ENCODE measurements around the gene MISP. TPM values are rescaled to one million over a fixed set of nuclear protein-coding genes. Genes with fewer than 3 reads are reported as not detected.

Gene MISP
- polyA plus RNA-seq, 1 of the 3 experiments (the other 2 are of a cell fraction): 0.08 TPM

DNA sequence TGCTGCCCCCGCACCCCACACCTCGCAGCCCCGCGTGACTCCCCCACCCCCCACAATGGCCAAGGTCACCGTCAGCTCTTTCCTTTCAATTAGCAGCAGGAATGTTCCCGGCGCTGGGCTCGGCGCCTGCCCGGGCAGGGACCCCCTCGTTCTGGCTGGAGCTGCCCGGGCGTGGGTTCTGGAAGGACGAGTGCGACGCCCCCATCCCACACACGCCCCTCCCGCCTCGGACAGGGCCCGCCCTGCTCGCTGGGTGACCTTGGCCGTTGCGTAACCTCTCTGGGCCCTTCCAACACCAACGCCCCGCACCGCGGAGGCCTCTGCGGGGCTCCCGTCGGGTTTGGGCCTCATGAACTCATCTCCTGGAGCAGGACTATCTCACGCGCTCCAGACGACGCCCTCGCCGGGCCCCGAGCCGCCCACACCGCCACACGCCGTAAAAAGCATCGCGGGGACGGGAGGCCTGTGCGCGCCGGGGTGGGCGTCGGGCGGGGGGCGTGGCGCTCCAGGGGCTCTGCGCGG is 31.9 kb upstream of the MISP start:
- CTCF ChIA-PET: interaction anchor here (0.9 kb wide), 1 partner anchor 12 kb away, joined by 3 read pairs; no protein-coding TSS in a partner anchor
- no peak overlapping the region for H3K27ac ChIP-seq (ENCODE audit: low read depth in 2 of 2, low read length in 1 of 2)
- DNase-seq: peak; percentile 52
- H2AFZ ChIP-seq (ENCODE audit: low read depth): no peak overlapping the region
- WGBS (ENCODE audit: low lambda C conversion rate): 90% methylated on average over 29 of the region's 54 CpGs
- H3K9me3 ChIP-seq: no peaks in the 10 kb centered on the region
- H3K4me3 ChIP-seq (ENCODE audit: low read depth in 2 of 2, low read length in 1 of 2): no peak overlapping the region
- POLR2A ChIA-PET: interaction anchor here (1.0 kb wide), 1 partner anchor 11 kb away, joined by 3 read pairs; the partner anchor contains the start of gene PALM
- no peaks in the 10 kb centered on the region for H4K20me1 ChIP-seq (ENCODE audit: insufficient read depth)
- no peaks in the 10 kb centered on the region for H3F3A ChIP-seq (replicated peaks; ENCODE audit: insufficient read depth)
- TF ChIP-seq, protein P1, sequence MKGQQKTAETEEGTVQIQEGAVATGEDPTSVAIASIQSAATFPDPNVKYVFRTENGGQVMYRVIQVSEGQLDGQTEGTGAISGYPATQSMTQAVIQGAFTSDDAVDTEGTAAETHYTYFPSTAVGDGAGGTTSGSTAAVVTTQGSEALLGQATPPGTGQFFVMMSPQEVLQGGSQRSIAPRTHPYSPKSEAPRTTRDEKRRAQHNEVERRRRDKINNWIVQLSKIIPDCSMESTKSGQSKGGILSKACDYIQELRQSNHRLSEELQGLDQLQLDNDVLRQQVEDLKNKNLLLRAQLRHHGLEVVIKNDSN (IDR thresholded peaks at IDR 0.05; ENCODE audit: borderline replicate concordance, low read depth): no peak
- TF ChIP-seq FOXM1 (IDR thresholded peaks at IDR 0.05; ENCODE audit: low read depth) (no peak), RFX5 (IDR thresholded peaks at IDR 0.05; ENCODE audit: low read length) (no peak), JUND (IDR thresholded peaks at IDR 0.05) (no peak), NFIC (IDR thresholded peaks at IDR 0.05; ENCODE audit: borderline replicate concordance) (no peak), NRF1 (IDR thresholded peaks at IDR 0.05; ENCODE audit: low read depth, low read length) (no peak)
- TF ChIP-seq, protein P2, sequence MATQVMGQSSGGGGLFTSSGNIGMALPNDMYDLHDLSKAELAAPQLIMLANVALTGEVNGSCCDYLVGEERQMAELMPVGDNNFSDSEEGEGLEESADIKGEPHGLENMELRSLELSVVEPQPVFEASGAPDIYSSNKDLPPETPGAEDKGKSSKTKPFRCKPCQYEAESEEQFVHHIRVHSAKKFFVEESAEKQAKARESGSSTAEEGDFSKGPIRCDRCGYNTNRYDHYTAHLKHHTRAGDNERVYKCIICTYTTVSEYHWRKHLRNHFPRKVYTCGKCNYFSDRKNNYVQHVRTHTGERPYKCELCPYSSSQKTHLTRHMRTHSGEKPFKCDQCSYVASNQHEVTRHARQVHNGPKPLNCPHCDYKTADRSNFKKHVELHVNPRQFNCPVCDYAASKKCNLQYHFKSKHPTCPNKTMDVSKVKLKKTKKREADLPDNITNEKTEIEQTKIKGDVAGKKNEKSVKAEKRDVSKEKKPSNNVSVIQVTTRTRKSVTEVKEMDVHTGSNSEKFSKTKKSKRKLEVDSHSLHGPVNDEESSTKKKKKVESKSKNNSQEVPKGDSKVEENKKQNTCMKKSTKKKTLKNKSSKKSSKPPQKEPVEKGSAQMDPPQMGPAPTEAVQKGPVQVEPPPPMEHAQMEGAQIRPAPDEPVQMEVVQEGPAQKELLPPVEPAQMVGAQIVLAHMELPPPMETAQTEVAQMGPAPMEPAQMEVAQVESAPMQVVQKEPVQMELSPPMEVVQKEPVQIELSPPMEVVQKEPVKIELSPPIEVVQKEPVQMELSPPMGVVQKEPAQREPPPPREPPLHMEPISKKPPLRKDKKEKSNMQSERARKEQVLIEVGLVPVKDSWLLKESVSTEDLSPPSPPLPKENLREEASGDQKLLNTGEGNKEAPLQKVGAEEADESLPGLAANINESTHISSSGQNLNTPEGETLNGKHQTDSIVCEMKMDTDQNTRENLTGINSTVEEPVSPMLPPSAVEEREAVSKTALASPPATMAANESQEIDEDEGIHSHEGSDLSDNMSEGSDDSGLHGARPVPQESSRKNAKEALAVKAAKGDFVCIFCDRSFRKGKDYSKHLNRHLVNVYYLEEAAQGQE (IDR thresholded peaks at IDR 0.05; ENCODE audit: low read depth, low read length): no peak
- H3K9ac ChIP-seq: no peak overlapping the region
- no peak overlapping the region for H3K4me2 ChIP-seq
- no peaks in the 10 kb centered on the region for H3K27me3 ChIP-seq (ENCODE audit: insufficient read depth)
- peaks cover 3% of the 10 kb centered on the region; the same call in 1 of the 2 replicates for H3K79me2 ChIP-seq (ENCODE audit: insufficient read depth)
- no peaks in the 10 kb centered on the region; a peak in 1 of 4 replicates for H3K4me1 ChIP-seq (ENCODE audit: control insufficient read depth in 1 of 2, insufficient read depth in 2 of 2, low read depth in 1 of 2, low read length in 1 of 2)
- H3K36me3 ChIP-seq (replicated peaks in 1 of 2; ENCODE audit: control insufficient read depth in 1 of 2, insufficient read depth in 2 of 2, low read length in 1 of 2): no peaks in the 10 kb centered on the region
- H3K9me2 ChIP-seq: no peaks in the 10 kb centered on the region

DNA sequence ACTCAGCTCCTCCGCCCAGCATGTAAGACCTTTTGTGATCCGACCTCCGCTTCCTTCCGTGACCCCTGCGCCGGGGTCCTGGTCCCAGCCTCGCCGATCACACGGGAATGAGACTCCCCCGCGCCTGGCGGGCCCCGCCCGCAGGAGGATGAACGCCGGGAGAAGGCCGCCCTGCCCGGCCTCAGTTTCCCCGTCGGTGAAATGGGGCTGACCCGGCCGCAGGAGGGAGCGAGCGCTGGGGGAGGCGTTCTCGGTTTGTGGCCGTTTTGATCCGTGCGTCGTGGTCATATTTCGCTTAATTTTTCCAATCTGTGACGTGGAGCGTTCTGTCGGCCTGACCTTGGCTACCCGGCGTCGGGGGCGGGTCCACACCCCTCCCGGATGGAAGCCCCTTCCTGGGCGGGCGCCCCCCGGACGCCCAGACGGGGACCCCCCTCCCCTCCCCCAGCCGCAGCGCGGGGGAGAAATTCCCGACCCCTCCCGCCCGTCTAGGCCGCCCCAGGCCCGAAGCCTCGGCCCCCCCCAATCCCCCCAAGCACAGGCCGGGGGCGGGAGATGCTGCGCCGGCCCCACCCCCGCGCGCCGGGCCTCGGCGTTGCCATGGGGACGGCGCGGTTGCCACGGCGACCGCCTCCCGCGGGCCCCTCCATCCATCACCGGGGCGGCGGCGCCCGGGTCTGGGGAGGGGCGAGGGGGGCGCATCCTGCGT is 31.1 kb upstream of the MISP start:
- no peaks in the 10 kb centered on the region for H3K27me3 ChIP-seq (ENCODE audit: insufficient read depth)
- POLR2A ChIA-PET: no interaction called here
- H4K20me1 ChIP-seq (ENCODE audit: insufficient read depth): no peaks in the 10 kb centered on the region
- CTCF ChIA-PET: interaction anchor here (0.9 kb wide), 1 partner anchor 11 kb away, joined by 3 read pairs; no protein-coding TSS in a partner anchor
- H3K36me3 ChIP-seq (replicated peaks in 1 of 2; ENCODE audit: control insufficient read depth in 1 of 2, insufficient read depth in 2 of 2, low read length in 1 of 2): no peaks in the 10 kb centered on the region
- TF ChIP-seq MXI1 (IDR thresholded peaks at IDR 0.05; ENCODE audit: low read depth, low read length) (0 out of 2 replicates have a peak, but pooled peaks have one; percentile 26), RAD21 (IDR thresholded peaks at IDR 0.05; ENCODE audit: low read length) (no peak)
- peak overlapping the region in 1 of 2 experiments; percentile 35; a peak in 2 of 4 replicates for H3K27ac ChIP-seq (ENCODE audit: low read depth in 2 of 2, low read length in 1 of 2)
- peak; percentile 97 for DNase-seq
- H3K9me2 ChIP-seq: no peaks in the 10 kb centered on the region
- H3K4me1 ChIP-seq (ENCODE audit: control insufficient read depth in 1 of 2, insufficient read depth in 2 of 2, low read depth in 1 of 2, low read length in 1 of 2): no peaks in the 10 kb centered on the region; a peak in 1 of 4 replicates
- no peaks in the 10 kb centered on the region for H3K9me3 ChIP-seq
- H3K4me3 ChIP-seq (ENCODE audit: low read depth in 2 of 2, low read length in 1 of 2): no peak overlapping the region
- H3K79me2 ChIP-seq (ENCODE audit: insufficient read depth): 0 out of 2 replicates have a peak, but pooled peaks cover under 1% of the 10 kb centered on the region
- WGBS (ENCODE audit: low lambda C conversion rate): 51% methylated on average over 44 of the region's 79 CpGs
- H3F3A ChIP-seq (replicated peaks; ENCODE audit: insufficient read depth): no peaks in the 10 kb centered on the region
- H3K4me2 ChIP-seq: no peak overlapping the region
- H2AFZ ChIP-seq (ENCODE audit: low read depth): no peak overlapping the region
- no peak overlapping the region for H3K9ac ChIP-seq

All from SK-N-SH (cell line).